ENCODE results near the gene KCTD10. TPM values are rescaled to one million over a fixed set of nuclear protein-coding genes. Genes with fewer than 3 reads are reported as not detected.

The KCTD10 gene
- total and polyA plus RNA-seq, 9 of the 15 experiments (the other 6 are each of a cell fraction or from before 2014, with no cell fraction given): 1.9 to 37.5 (median 15.7) TPM

GRCh38 chr12:109461049-109461845 lies 15.9 kb downstream of the KCTD10 start (continued):
- TF ChIP-seq ZNF212 (CRISPR knock-in tag; IDR thresholded peaks at IDR 0.05) (no peak), BCLAF1 (IDR thresholded peaks at IDR 0.05; ENCODE audit: borderline replicate concordance in 1 of 2, control insufficient read depth in 1 of 2, low read depth in 2 of 2, low read length in 1 of 2) (no peak), PHTF2 (CRISPR knock-in tag; IDR thresholded peaks at IDR 0.05) (no peak), ASH1L (IDR thresholded peaks at IDR 0.05; ENCODE audit: borderline replicate concordance, low read depth, partially characterized antibody) (no peak), IFI16 (CRISPR knock-in tag; IDR thresholded peaks at IDR 0.05) (no peak), ZNF830 (CRISPR knock-in tag; IDR thresholded peaks at IDR 0.05) (no peak), ETV5 (CRISPR knock-in tag; IDR thresholded peaks at IDR 0.05; ENCODE audit: low read depth) (peak; percentile 94), ZFPM2 (CRISPR knock-in tag; IDR thresholded peaks at IDR 0.05) (no peak), MYC (IDR thresholded peaks at IDR 0.05; ENCODE audit: low read depth, low read length) (peak; percentile 57), MYC (CRISPR knock-in tag; IDR thresholded peaks at IDR 0.05; ENCODE audit: borderline replicate concordance, low read depth) (no peak), SIN3B (IDR thresholded peaks at IDR 0.05; ENCODE audit: low read depth) (no peak), NFYB (IDR thresholded peaks at IDR 0.05; ENCODE audit: extremely low read depth, insufficient read length) (no peak), NR2C2 (CRISPR knock-in tag; IDR thresholded peaks at IDR 0.05) (peak; percentile 93), NR2C2 (tag; IDR thresholded peaks at IDR 0.05) (peak; percentile 98), PRPF4 (IDR thresholded peaks at IDR 0.05; ENCODE audit: insufficient read depth, low read depth, low read length, poor library complexity, severe bottlenecking) (no peak), MXD1 (CRISPR knock-in tag; IDR thresholded peaks at IDR 0.05; ENCODE audit: borderline replicate concordance, poor library complexity, severe bottlenecking) (no peak), MLLT1 (IDR thresholded peaks at IDR 0.05) (no peak), CSDE1 (IDR thresholded peaks at IDR 0.05) (no peak), XRCC5 (IDR thresholded peaks at IDR 0.05; ENCODE audit: low read depth, low read length) (no peak), ZBED1 (IDR thresholded peaks at IDR 0.05) (no peak), CREM (IDR thresholded peaks at IDR 0.05; ENCODE audit: low read depth) (peak; percentile 75), ZNF589 (CRISPR knock-in tag; IDR thresholded peaks at IDR 0.05; ENCODE audit: low read depth) (peak; percentile 97), MED1 (CRISPR knock-in tag; IDR thresholded peaks at IDR 0.05; ENCODE audit: borderline replicate concordance) (no peak), ZNF133 (CRISPR knock-in tag; IDR thresholded peaks at IDR 0.05) (no peak)
